ENCODE data around the gene EHF.

- TF ChIP-seq CTCF (IDR thresholded peaks at IDR 0.05 in 4 of 5, conservative IDR thresholded peaks at IDR 0.05 in 1 of 5), result no peak
- TF ChIP-seq POLR2A (IDR thresholded peaks at IDR 0.05), result no peak
Measured at GRCh38 chr11:34583818-34584217, 37.1 kb upstream of the EHF start.
